ENCODE measurements around the gene HIBADH.
"Not testable (repeated sequence)": the region's sequence is repeated elsewhere in the genome, so short reads cannot be mapped to it uniquely, and the experiment has no call there.

HIBADH gene

DNA sequence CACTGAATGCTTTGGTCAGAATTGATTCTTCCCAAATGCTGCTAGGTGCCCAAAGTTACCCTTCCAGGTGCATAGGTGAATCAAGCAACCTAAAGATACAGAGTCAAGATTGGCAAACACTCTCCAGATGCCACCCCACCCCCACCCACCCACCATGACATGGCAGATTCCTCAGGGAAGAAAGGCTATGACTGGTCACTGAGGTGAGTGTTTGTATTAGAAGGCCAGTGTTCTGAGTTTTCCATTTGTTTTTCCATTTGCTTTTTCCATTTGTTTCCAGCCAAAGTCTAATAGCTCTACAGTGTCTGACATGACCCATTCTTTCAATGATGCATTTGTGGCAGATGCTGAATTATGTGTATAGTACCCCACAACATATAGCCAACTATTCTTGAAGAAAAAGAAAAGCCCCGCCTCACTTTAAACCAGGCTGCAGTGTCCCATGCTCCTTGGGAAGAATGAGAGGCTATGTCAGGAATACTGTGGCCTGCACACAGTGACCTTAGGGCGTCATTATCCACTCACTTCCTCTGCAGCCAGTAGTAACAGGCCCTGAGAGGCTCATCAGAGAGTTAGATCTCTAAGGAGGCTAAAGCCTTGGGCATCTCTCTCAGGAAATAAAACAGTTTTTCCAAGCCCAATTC lies 16.1 kb upstream of the HIBADH start:
- TF ChIP-seq, protein P1, sequence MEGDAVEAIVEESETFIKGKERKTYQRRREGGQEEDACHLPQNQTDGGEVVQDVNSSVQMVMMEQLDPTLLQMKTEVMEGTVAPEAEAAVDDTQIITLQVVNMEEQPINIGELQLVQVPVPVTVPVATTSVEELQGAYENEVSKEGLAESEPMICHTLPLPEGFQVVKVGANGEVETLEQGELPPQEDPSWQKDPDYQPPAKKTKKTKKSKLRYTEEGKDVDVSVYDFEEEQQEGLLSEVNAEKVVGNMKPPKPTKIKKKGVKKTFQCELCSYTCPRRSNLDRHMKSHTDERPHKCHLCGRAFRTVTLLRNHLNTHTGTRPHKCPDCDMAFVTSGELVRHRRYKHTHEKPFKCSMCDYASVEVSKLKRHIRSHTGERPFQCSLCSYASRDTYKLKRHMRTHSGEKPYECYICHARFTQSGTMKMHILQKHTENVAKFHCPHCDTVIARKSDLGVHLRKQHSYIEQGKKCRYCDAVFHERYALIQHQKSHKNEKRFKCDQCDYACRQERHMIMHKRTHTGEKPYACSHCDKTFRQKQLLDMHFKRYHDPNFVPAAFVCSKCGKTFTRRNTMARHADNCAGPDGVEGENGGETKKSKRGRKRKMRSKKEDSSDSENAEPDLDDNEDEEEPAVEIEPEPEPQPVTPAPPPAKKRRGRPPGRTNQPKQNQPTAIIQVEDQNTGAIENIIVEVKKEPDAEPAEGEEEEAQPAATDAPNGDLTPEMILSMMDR (conservative IDR thresholded peaks at IDR 0.05) = no peak
- no peak overlapping the region for H3K27ac ChIP-seq

DNA sequence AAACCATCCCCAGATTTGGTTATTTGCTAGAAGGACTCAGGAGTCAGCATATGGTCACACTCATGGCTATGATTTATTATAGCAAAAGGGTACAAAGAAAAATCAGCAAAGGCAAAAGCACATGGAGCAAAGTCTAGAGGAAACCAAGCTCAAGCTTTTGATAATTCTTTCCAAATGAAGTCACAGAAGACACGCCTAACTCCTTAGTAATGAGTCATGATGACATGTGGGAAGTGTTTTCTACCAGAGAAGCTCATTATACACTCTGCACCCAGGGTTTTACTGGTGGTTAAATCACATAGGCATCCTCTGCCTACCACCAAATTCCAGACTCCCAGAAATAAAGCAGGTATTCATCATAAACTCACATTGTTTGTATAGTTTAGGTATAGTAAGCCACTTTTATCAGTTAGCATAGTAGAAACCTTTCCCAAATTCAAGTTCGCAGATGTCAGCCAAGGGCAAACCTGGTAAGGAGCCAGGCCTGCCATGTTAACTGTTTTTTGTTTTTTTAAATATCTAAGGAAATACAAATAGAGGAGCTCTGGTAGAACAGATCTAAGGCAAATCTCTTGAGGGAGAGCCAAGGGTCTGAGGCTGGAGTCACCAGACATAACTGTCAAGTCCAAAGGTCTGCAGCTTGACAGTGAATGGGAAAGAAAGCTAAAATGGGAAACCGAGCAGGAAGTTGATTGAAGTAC lies 15.4 kb upstream of the HIBADH start:
- H3K27ac ChIP-seq = no peak overlapping the region
- TF ChIP-seq, protein P1 (conservative IDR thresholded peaks at IDR 0.05) = no peak

DNA sequence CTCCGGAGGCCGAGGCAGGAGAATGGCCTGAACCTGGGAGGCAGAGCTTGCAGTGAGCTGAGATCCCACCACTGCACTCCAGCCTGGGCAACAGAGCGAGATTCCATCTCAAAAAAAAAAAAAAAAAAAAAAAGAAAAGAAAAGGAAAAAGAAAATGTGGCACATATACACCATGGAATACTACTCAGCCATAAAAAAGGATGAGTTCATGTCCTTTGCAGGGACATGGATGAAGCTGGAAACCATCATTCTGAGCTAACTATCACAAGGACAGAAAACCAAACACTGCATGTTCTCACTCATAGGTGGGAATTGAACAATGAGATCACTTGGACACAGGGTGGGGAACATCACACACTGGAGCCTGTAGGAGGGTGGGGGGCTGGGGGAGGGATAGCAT lies 11.4 kb upstream of the HIBADH start:
- H3K27ac ChIP-seq = not testable (repeated sequence)

DNA sequence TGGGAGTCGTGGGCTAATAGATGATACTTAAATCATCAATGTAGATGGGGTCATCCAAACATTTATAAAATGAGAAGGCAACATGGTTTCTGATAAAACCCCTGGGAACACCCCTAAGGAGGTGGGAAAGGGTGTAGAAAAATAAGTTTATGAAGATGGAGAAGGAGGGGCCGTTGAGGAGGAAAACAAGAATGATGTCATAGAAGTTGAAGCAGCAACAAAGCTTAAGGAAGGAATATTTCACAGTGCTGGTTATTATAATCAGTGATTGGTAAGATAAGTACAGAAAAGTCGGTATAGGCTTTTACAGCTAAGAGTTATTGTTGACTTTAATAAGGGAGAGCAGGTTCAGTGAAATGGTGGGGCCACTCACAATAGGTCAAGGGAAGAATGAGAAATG lies 9.0 kb upstream of the HIBADH start:
- H3K27ac ChIP-seq = no peak overlapping the region
- TF ChIP-seq, protein P1 (conservative IDR thresholded peaks at IDR 0.05) = no peak

DNA sequence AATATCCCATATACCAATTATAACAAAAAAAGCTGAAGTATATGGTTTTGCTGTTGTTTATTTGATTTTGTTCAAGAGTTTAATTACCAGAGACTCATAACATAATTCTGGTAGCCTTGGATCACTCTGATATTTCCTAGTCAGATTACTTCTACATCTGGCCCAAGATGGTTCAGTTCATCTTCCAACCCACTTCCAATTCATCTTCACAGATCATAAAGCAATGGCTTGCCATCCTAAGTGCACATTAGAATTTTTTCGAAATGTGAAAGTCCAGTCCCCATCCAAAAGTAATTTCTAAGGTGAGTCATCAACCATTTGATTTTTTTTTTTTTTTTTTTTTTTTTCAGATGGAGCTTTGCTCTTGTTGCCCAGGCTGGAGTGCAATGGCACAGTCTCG lies 8.0 kb upstream of the HIBADH start:
- TF ChIP-seq, protein P1 (conservative IDR thresholded peaks at IDR 0.05) = no peak
- no peak overlapping the region for H3K27ac ChIP-seq

DNA sequence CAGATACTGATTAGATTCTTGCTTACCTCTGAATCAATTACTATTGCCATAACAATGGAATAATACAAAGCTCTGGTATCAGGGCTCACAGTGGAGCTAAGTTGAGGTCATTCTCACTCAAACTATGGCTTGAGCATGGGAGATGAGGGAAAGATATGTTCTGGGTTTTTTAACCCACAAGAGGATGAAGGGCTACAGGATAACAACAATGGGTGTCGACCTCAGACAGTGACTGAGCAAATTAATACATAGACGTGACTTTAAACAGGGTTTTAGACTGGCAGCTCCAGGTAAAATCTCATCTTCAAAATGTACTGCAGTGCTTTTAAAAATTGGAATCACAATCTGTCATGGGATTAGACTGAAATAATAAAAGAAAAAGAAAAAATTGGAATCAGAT lies 7.5 kb upstream of the HIBADH start:
- TF ChIP-seq, protein P1 (conservative IDR thresholded peaks at IDR 0.05) = no peak
- H3K27ac ChIP-seq = no peak overlapping the region

DNA sequence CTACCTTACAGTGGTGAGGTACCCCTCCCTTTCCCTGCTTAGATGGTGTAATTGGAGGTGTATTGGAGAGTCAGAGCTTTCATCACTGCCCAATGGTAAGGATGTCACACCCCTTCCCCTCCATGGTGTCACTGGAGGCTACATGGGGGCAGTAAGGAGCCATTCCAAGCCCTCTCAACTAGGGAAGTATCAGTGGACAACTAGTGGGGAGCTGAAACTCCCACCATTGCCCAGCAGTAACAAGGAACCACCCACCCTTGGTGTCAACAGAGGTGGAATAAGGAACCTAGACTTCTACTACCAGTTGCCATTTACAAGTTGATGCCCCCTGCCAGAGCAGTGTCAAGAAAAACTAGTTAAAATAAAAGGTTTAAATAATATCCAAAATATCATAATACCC lies 2.8 kb upstream of the HIBADH start:
- TF ChIP-seq, protein P1 (conservative IDR thresholded peaks at IDR 0.05) = no peak

DNA sequence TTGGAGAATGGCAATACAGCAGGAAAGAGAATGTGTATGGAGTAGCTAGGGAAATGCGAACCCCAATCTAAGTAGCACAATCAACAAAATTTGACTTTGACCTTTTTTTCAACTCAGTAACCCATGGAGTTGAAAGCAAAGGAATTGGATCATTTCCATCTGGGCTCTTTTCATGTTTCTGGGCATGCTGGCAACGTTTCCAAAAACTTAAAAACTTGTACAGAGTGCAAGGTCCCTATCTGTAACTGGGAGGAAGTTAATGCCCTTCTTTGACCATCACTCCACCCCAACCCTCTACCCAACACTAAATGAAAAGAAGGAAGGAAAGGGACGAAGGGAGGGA lies 1.3 kb upstream of the HIBADH start:
- TF ChIP-seq, protein P1 (conservative IDR thresholded peaks at IDR 0.05) = no peak
- no peak overlapping the region for H3K27ac ChIP-seq

More for the DNA sequence above, 2.8 kb upstream of the HIBADH start:
- no peak overlapping the region for H3K27ac ChIP-seq
